HEK293T (cell line): ENCODE measurements around the gene TSPAN5.

ENCODE experiments used
- CTCF ChIA-PET: fragments of 350-600 bp; formaldehyde crosslinking; extraction: SDS; loops from one replicate; lab custom pipeline; 2021; ENCODE audit warnings: antibody characterized with exemption, inconsistent platforms; lab: Yijun Ruan, JAX
- POLR2A ChIA-PET: fragments of 350-600 bp; formaldehyde crosslinking; extraction: SDS; loops from one replicate; lab custom pipeline; 2020; ENCODE audit warnings: antibody characterized with exemption, inconsistent platforms; lab: Yijun Ruan, JAX
- DNase-seq: peaks from one replicate; pipeline ENCODE4 v3.0.0; 2012; ENCODE audit warnings: mixed read lengths; ENCODE audit errors: extremely low spot score
- ARNT ChIP-seq: fragments of 450-650 bp; IDR thresholded peaks from 2 replicates; pipeline ENCODE4 v1.6.1; 2017; ENCODE audit warnings: mild to moderate bottlenecking
- BHLHE40 ChIP-seq: fragments of 450-650 bp; IDR thresholded peaks from 2 replicates; pipeline ENCODE4 v1.6.1; 2016; ENCODE audit warnings: mild to moderate bottlenecking, moderate library complexity, borderline replicate concordance
- CTBP1 ChIP-seq: fragments of 450-650 bp; IDR thresholded peaks from 2 replicates; pipeline ENCODE4 v1.6.1; 2016; ENCODE audit warnings: borderline replicate concordance
- ELF4 ChIP-seq: fragments of 450-650 bp; IDR thresholded peaks from 2 replicates; pipeline ENCODE4 v1.6.1; 2017; ENCODE audit warnings: antibody characterized with exemption
- FOXA1 ChIP-seq: fragments of 450-650 bp; IDR thresholded peaks from 2 replicates; pipeline ENCODE4 v1.6.1; 2016; ENCODE audit warnings: mild to moderate bottlenecking
- FOXK2 ChIP-seq: fragments of 450-650 bp; IDR thresholded peaks from 2 replicates; pipeline ENCODE4 v1.6.1; 2016; ENCODE audit warnings: mild to moderate bottlenecking
- FOXM1 ChIP-seq: fragments of 450-650 bp; IDR thresholded peaks from 2 replicates; pipeline ENCODE4 v1.6.1; 2017; ENCODE audit warnings: mild to moderate bottlenecking, borderline replicate concordance
- HDGF ChIP-seq: fragments of 450-650 bp; IDR thresholded peaks from 2 replicates; pipeline ENCODE4 v1.6.1; 2017; ENCODE audit warnings: antibody characterized with exemption, borderline replicate concordance
- L3MBTL2 ChIP-seq: fragments of 450-650 bp; conservative IDR thresholded peaks from 2 replicates; pipeline ENCODE4 v1.6.1; 2016; ENCODE audit warnings: mild to moderate bottlenecking
- LEF1 ChIP-seq: fragments of 450-650 bp; IDR thresholded peaks from 2 replicates; pipeline ENCODE4 v1.6.1; 2017; ENCODE audit warnings: mild to moderate bottlenecking, borderline replicate concordance
- NFRKB ChIP-seq: fragments of 450-650 bp; IDR thresholded peaks from 2 replicates; pipeline ENCODE4 v1.6.1; 2016; ENCODE audit warnings: mild to moderate bottlenecking, moderate library complexity
- PKNOX1 ChIP-seq: fragments of 450-650 bp; IDR thresholded peaks from 2 replicates; pipeline ENCODE4 v1.6.1; 2016
- SP1 ChIP-seq: fragments of 450-650 bp; IDR thresholded peaks from 2 replicates; pipeline ENCODE4 v1.6.1; 2017
- SUZ12 ChIP-seq: fragments of 450-650 bp; IDR thresholded peaks from 2 replicates; pipeline ENCODE4 v1.6.1; 2016; ENCODE audit warnings: mild to moderate bottlenecking
- TARDBP ChIP-seq: fragments of 450-650 bp; IDR thresholded peaks from 2 replicates; pipeline ENCODE4 v1.6.1; 2016
- ZNF384 ChIP-seq: fragments of 450-650 bp; IDR thresholded peaks from 2 replicates; pipeline ENCODE4 v1.6.1; 2016

Gene TSPAN5

DNA sequence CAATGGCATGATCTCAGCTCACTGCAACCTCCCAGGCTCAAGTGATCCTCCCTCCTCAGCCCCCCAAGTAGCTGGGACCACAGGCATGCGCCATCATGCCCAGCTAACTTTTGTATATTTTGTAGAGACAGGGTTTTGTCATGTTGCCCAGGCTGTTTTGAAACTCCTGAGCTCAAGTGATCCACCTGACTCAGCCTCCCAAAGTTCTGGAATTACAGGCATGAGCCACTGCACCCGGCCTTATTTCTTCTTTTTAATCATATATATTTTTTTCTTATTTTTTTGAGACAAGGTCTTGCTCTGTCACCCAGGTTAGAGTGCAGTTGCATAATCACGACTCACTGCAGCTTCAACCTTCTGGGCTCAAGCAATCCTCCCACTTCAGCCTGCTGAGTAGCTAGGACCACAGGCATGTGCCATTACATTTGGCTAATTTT, 184.0 kb downstream of the TSPAN5 start:
- DNase-seq = no peak
- POLR2A ChIA-PET = no interaction called here
- CTCF ChIA-PET = interaction anchor here (0.7 kb wide), 2 partner anchors 269 to 1198 kb away, joined by 3 read pairs; no protein-coding TSS in a partner anchor
- TF ChIP-seq ZNF384 (no peak), HDGF (no peak), ARNT (no peak), CTBP1 (no peak), FOXA1 (no peak), LEF1 (no peak), BHLHE40 (no peak), ELF4 (no peak), L3MBTL2 (no peak), PKNOX1 (no peak)

DNA sequence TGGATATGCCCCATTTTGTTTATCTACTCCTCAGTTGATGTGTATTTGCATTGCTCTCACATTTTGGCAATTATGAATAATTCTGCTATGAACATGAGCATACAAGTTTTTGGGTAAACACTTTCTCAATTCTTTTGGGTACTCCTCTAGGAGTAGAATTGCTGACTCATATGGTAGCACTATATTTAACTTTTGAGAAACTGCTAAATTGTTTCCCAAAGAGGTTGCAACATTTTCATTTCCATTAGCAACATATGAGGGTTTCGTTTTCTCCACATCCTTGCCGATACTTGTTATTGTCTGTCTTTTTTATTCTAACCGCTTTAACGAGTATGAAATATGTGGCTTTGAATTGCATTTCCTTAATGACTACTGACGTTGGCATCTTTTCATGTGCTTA, 185.4 kb downstream of the TSPAN5 start:
- CTCF ChIA-PET = no interaction called here

GRCh38 chr4:98470831-98471230, 187.6 kb downstream of the TSPAN5 start:
- ChIA-PET CTCF (no interaction called here), POLR2A (no interaction called here)
- TF ChIP-seq FOXM1 = no peak
- no peak for TF ChIP-seq FOXK2
- no peak for TF ChIP-seq PKNOX1
- no peak for TF ChIP-seq BHLHE40
- no peak for TF ChIP-seq HDGF
- TF ChIP-seq SP1 = no peak
- no peak for TF ChIP-seq SUZ12
- no peak for TF ChIP-seq ELF4
- TF ChIP-seq TARDBP = no peak
- no peak for TF ChIP-seq NFRKB
- no peak for TF ChIP-seq ZNF384
- no peak for TF ChIP-seq ARNT
- TF ChIP-seq L3MBTL2 = no peak
- TF ChIP-seq FOXA1 = no peak
- no peak for DNase-seq

More for the DNA sequence above, 185.4 kb downstream of the TSPAN5 start:
- no peak for TF ChIP-seq FOXA1
- POLR2A ChIA-PET = no interaction called here
- no peak for DNase-seq

- ChIA-PET POLR2A (no interaction called here), CTCF (no interaction called here)
- TF ChIP-seq LEF1 (no peak), BHLHE40 (no peak), TARDBP (no peak), ZNF384 (no peak), L3MBTL2 (no peak), FOXA1 (no peak), PKNOX1 (no peak), NFRKB (no peak), HDGF (no peak), FOXM1 (no peak), SP1 (no peak), ARNT (no peak), SUZ12 (no peak), FOXK2 (no peak), ELF4 (no peak), CTBP1 (no peak)
- no peak for DNase-seq
These were observed 188.0 kb downstream of the TSPAN5 start for GRCh38 chr4:98470366-98470765.

DNA sequence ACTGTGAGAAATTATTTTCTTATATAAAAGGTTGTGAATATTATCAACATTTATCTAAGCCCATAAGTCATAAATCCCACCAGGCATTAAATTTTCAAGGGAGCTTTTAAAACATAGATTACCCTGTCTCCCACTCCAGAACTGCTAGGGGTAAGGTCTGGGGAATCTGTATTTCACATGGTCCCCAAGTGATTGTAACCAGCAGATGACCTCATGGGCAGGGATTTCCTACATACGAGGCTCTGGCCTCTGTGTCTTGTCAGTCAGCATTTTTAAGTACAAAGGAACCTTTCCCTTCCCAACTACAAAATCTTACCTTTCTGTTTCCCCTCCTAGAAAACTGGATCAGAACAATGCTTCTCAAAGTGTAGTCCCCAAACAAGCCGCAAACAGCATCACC, 188.6 kb downstream of the TSPAN5 start:
- DNase-seq = no peak
- ChIA-PET CTCF (interaction anchor here (0.7 kb wide), 1 partner anchor 357 kb away, joined by 3 read pairs; no protein-coding TSS in a partner anchor), POLR2A (no interaction called here)
- TF ChIP-seq FOXA1 (no peak), NFRKB (no peak), LEF1 (no peak), TARDBP (no peak), CTBP1 (no peak)

DNA sequence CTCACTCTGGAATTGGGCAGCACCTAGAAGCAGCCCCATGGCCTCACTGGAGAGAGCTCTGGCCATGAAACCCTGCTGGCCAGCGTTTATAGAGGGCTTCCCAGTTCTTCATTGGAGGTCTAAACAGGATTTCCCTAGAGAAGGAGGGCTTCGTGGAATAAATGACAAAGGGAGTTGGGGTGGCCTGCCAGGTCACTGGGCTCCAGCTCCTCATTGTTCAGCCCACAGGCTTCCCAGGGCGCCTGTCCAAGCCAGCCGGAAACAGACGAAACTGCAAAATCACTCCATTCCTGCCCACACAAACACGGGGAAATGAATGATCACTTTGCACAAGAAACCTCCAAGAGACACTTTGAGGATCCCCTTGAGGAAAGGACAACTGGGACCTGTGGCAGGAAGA, 189.7 kb downstream of the TSPAN5 start:
- ChIA-PET CTCF (interaction anchor here (0.5 kb wide), 1 partner anchor 224 kb away, joined by 3 read pairs; no protein-coding TSS in a partner anchor), POLR2A (no interaction called here)
- TF ChIP-seq ZNF384 (no peak), FOXK2 (no peak), ARNT (no peak), BHLHE40 (no peak), CTBP1 (no peak), HDGF (no peak), LEF1 (no peak), SP1 (no peak), L3MBTL2 (no peak), ELF4 (no peak), FOXA1 (no peak), NFRKB (no peak), FOXM1 (no peak), SUZ12 (no peak), PKNOX1 (no peak), TARDBP (no peak)
- DNase-seq = no peak
